GM18951 (cell line): Measurements from ENCODE around the gene CIAO2B.

Experiments used
- POLR2A ChIP-seq: IDR thresholded peaks from 4 replicates; pipeline ENCODE4 v1.6.1; 2011; ENCODE audit warnings: mild to moderate bottlenecking; ENCODE audit not compliant: insufficient read length, insufficient read depth; ENCODE audit errors: extremely low read depth
- in situ Hi-C: fragments of 300-500 bp; cut with MboI; formaldehyde crosslinking; loops from one replicate; pipeline ENCODE4 v1.12.0; 2022; ENCODE audit warnings: low sequenced_read_pairs, mixed read lengths, inconsistent platforms; ENCODE audit not compliant: unreplicated experiment

Gene CIAO2B

DNA sequence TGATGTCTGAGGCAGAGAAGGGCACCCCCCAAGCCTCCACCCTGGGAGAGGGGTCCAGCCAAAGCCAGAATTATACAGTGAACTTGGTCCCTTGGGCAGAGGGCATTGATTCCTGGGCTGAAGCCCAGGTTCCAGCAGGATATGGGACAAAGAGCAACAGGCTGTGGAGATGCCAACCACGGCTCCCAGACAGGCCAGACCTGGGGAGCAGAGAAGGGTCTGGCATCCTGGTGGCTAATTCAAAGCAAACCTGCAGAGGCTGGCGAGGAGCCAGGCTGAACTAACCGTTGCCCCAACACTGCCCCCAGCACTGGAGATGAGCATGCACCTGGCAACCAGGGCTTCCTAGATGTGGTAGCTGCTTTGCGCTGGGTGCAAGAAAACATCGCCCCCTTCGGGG, 29.8 kb upstream of the CIAO2B start:
- in situ Hi-C loops, result loop anchor here (25.0 kb wide), 1 partner anchor 448 kb away; the partner anchor contains the start of gene ZDHHC1
- no peak for TF ChIP-seq POLR2A

DNA sequence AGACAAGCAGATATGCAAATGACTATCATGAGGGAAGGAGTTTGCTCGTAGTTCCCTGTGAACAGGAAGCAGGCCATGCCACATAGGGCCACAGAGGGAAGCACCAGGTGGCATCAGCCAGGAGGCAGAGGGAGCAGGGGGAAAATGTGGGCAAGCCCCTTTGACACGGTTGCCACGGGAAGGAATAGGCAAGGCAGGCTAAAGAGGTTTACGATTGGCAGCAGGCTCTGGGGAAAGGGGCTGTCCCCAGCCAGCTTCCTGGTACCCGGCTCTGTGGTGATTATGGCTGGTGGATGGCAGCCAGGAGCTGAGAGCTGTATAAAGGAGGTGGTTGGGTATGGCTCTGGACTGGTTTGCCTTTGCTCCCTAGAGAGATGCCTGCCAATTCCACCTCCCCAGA, 27.7 kb upstream of the CIAO2B start:
- TF ChIP-seq POLR2A, result no peak
- in situ Hi-C loops, result loop anchor here (25.0 kb wide), 1 partner anchor 450 kb away; the partner anchor contains the start of gene ZDHHC1

DNA sequence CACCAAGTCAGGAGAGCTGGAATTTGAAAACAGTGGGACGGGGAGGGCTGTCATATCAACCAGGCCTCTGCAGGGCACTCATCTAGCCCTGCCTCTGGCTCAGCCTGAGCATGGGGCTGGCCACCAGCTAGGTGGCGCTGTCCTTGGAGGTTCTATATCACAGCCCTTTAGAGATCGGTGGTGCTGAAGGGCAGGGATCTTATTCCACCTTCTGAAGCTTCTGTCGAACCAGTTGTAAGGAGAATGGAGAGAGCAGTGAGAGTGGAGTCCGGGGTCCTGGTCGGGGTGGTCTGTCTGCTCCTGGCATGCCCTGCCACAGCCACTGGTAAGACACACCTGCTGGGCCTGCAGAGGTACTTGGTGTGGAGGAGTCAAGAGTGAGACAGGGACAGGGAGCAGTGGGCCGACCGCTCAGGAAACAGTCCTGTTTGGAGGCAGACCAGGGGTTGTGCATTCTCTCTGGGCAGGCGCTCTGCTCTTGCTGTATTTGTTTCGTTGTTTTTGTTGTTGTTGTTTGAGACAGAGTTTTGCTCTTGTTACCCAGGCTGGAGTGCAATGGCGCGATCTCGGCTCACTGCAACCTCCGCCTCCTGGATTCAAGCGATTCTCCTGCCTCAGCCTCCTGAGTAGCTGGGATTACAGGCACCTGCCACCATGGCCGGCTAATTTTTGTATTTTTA, 27.0 kb upstream of the CIAO2B start, which contains the start of gene CES3:
Gene CES3, plus strand, starts transcription at position 202 of the 680 bp plus-strand sequence. Its CDS starts 42 bp downstream, at position 244.
- in situ Hi-C loops, result loop anchor here (25.0 kb wide), 1 partner anchor 451 kb away; the partner anchor contains the start of gene ZDHHC1
- TF ChIP-seq POLR2A, result no peak

DNA sequence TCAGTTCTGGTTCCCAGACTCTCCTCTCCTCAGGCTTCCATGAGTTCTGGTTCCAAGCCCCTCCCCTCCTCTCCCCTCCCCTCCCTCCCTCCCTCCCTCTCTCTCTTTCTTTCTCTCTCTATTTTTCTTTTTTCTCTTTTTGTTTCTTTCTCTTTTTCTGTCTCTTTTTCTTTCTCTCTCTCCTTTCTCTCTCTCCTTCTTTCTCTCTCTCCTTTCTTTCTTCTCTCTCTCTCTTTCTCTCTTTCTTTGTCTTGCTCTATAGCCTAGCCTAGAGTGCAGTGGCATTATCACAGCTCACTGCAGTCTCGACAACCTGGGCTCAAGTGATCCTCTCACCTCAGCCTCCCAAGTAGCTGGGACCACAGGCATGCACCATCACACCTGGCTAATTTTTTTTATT, 26.1 kb upstream of the CIAO2B start:
- TF ChIP-seq POLR2A, result no peak
- in situ Hi-C loops, result loop anchor here (25.0 kb wide), 1 partner anchor 452 kb away; the partner anchor contains the start of gene ZDHHC1

DNA sequence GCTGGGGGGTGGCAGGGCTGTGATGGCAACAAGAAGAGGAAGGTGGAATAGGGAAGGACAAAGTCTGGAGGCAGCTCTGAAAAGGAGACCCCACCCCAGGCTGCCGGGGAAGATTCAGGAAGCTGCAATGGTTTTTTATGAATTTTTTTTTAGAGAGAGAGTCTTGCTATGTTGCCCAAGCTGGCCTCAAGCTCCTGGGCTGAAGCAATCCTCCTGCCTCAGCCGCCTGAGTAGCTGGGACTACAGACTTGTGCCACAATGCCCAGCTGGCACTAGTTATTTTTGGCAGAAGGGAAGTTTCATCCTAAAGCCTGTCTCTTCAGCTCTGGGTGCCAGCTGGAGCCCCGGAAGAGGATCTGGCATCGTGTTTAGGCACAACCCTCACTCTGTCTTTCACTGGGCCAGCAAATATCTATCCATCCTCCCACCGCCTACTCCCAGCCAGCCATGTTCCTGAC, 25.5 kb upstream of the CIAO2B start:
- in situ Hi-C loops, result loop anchor here (25.0 kb wide), 1 partner anchor 453 kb away; the partner anchor contains the start of gene ZDHHC1
- TF ChIP-seq POLR2A, result no peak

DNA sequence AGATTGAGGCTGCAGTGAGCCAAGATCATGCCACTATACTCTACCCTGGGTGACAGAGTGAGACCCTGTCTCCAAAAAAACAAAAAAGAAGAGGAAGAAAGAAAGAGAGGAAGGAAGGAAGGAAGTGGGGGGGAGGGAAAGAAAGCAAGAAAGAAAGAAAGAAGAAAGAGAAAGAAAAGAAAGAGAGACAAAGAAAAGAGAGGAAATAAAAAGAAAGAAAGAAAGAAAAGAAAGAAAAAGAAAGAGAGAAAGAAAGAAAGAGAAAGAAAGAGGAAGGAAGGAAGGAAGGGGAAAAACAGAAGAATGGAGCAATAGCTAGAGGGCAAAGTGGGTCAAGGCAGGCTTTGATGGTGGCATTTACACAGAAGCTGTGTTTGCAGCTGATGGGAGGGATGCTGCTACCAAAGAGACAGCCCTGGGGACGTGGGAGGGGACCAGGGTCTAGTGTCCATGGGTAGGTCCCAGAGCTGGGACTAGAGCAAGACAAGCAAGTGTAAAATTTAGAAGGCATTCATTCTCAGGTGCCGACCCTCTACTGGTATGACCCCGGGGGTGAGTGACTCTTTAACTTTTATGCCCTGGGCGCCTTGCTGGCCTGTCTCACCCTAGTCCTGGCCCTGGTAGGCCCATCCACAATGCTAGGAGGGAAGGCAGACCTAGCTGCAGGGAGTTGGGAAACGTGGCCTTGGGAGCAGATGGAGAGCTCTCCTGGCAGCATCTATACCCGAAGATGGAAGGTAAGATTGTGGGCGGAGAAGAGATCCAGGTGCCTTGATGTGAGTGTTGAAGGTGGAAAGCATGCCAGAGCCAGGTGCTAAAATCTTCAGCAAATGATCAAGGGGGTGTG, 24.9 kb upstream of the CIAO2B start:
- no peak for TF ChIP-seq POLR2A
- in situ Hi-C loops, result loop anchor here (25.0 kb wide), 1 partner anchor 453 kb away; the partner anchor contains the start of gene ZDHHC1

DNA sequence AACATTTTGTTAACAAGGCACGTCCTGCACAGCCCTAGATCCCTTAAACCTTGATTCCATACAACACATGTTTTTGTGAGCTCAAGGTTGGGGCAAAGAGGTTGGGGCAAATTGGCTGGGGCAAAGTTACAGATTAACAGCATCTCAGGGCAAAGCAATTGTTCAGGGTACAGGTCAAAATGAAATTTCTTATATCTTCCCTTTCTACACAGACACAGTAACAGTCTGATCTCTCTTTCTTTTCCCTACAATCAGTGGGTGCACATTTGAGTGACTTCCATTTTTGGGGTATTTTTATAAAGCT, 21.9 kb upstream of the CIAO2B start:
- in situ Hi-C loops, result loop anchor here (25.0 kb wide), 1 partner anchor 456 kb away; the partner anchor contains the start of gene ZDHHC1

DNA sequence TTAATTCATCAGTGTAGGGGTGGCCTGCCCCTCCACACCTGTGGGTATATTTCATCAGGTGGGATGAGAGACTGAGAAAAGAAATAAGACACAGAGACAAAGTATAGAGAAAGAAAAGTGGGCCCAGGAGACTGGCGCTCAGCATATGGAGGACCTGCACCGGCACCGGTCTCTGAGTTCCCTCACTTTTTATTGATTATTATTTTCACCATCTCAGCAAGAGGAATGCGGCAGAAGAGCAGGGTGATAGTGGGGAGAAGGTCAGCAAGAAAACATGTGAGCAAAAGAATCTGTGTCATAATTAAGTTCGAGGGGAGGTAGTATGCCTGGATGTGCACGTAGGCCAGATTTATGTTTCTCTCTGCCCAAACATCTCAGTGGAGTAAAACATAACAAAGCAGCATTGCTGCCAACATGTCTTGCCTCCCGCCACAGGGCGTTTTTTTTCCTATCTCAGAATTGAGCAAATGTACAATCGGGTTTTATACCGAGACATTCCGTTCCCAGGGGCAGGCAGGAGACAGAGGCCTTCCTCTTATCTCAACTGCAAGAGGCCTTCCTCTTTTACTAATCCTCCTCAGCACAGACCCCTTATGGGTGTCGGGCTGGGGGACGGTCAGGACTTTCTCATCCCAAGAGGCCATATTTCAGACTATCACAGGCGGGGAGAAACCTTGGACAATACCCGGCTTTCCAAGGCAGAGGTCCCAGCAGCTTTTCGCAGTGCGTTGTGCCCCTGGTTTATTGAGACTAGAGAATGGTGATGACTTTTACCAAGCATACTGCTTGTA, 21.4 kb upstream of the CIAO2B start:
- in situ Hi-C loops, result loop anchor here (25.0 kb wide), 1 partner anchor 457 kb away; the partner anchor contains the start of gene ZDHHC1

DNA sequence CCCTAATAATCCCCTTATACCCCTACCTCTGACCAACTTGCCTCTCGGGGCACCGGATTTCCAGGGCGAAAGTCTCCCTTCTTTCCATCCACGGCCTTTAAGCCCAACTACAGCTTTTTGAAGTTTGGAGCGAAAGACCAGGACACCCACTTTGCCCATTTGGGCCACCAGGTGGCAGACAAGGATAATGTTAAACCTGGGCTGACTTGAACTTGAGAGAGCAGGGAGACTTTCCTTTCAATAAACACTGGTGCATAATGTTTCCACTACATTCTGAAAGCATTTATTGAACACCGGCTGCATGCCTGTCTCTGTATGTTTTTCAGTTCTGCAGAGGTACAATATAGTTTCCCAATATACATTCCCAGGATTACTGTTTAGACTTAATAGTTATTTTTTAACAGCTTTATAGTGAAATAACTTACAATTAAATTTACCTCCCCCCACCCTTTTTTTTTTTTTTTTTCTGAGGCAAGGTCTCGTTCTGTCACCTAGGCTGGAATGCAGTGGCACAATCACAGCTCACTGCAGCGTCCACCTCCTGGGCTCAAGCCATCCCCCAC, 20.0 kb upstream of the CIAO2B start:
- TF ChIP-seq POLR2A, result no peak
- in situ Hi-C loops, result loop anchor here (25.0 kb wide), 1 partner anchor 458 kb away; the partner anchor contains the start of gene ZDHHC1

DNA sequence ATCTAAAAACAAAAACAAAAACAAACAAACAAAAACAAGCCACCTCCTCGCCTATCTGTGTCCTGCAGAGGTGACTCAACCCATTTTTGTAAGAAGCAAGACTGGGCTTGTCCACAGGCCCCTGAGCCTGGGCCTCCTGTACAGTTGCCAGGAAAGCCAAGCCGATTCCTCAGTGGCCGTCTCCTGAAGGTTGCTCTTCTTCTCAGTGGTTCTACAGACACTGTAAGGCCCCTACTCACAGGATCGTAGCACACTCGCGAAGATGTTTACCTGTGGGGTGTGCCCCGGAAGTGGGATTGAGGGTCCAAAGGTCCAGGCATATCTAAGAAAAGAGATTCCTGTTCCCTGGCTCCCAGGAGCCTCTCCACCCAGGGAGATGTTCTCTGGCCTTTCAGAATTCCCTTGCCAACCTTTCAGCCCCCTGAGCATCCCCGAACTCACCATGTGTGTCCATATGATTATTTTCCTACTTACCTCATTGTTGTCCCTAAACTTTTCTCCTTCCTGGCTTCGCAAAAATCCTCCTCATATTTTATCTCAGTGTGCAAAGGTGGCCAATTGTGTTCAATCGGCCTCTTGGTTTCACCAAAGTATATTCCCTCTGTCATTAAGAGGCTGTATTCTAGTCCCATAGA, 19.4 kb upstream of the CIAO2B start:
- in situ Hi-C loops, result loop anchor here (25.0 kb wide), 1 partner anchor 459 kb away; the partner anchor contains the start of gene ZDHHC1

DNA sequence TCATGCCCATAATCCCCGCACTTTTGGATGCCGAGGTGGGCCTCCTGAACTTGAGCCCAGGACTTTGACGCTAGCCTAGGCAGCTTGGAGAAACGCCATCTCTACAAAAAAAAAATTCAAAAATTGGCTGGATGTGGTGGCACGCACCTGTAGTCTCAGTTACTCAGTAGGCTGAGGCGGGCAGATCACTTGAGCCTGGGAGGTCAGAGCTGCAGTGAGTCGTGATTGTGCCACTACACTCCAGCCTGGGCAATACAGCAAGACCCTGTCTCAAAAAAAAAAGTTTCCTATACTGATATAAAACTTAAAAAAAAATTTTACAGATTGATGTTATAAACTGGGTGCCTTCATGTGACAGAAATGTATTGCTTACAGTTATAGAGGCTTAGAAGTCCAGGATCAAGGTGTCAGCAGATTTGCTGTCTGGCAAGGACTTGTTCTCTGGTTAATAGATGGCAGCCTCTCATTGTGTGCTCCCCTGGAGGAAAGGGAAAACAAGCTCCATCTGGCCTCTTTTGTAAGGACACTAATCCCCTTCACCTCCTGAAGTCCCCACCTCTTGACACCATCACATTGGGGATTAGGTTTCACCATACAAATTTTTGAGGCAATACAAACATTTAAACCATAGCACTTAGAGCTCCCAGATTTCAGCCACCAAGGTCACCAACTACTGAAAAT, 18.4 kb upstream of the CIAO2B start:
- in situ Hi-C loops, result loop anchor here (25.0 kb wide), 1 partner anchor 460 kb away; the partner anchor contains the start of gene ZDHHC1
- TF ChIP-seq POLR2A, result no peak

More for the DNA sequence above, 19.4 kb upstream of the CIAO2B start:
- TF ChIP-seq POLR2A, result no peak
